Activated naive CD4-positive, alpha-beta T cell treated with Interleukin-2 at 50 U/mL for 16 hours (primary cell): Measurements from ENCODE around the gene COG4.
"Not testable (repeated sequence)": the region's sequence is repeated elsewhere in the genome, so short reads cannot be mapped to it uniquely, and the experiment has no call there.

ENCODE experiments used
- DNase-seq: peaks from one replicate; pipeline ENCODE4 v3.0.0-alpha.2; 2020

Gene COG4

DNA sequence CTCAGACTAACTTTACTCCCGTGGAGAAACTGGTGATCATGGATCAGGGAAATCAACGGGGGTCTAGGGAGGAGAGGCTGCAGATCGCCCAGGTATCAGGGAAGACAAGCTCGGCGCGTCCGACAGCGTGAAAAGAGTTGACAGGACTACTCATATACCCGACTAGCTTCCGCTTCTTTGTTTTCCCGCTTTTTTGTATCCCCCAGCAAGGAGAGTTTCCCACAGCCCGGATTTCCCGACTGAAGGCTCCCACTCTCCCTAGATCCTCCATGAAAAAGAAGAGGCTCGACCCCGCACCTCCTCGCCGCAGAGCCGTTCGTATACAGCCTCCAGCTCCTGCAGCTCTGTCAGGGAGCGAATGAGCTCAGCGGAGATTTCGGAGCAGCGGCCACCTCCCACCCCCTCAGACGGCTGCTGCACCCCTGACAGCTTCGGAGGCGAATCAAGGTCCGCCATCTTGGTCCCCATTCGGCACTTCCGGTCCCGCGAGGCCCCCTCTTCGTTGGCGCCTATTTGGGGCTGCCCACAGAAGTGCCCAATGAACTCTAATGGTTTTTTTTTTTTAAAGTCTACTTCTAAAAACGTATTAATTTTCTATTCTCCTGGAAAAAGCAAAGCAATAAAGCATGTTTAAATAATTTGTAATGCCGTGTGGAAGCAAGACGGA lies at the start of gene COG4:
Gene COG4 (minus strand): TSS at position 479 of the 667 bp plus-strand sequence. CDS start 11 bp downstream, at position 468.
- peak; percentile 93 for DNase-seq

DNA sequence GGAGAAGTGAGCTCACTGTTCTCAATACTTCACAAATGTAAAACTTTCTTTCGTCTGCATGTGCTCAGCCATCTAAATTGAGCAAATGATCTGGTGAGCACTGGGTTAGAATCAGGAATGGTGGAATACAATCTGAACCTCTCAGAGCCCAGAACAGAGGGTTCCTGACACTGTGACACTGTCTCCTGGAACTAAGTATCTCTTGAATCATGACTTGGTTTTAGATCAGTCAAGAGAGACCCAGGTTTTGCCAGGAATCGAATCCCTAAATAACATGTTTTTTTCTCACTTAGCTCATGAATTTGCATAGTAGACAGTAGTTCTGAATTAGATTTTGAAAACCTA lies 49.5 kb upstream of the COG4 start:
- DNase-seq: no peak

DNA sequence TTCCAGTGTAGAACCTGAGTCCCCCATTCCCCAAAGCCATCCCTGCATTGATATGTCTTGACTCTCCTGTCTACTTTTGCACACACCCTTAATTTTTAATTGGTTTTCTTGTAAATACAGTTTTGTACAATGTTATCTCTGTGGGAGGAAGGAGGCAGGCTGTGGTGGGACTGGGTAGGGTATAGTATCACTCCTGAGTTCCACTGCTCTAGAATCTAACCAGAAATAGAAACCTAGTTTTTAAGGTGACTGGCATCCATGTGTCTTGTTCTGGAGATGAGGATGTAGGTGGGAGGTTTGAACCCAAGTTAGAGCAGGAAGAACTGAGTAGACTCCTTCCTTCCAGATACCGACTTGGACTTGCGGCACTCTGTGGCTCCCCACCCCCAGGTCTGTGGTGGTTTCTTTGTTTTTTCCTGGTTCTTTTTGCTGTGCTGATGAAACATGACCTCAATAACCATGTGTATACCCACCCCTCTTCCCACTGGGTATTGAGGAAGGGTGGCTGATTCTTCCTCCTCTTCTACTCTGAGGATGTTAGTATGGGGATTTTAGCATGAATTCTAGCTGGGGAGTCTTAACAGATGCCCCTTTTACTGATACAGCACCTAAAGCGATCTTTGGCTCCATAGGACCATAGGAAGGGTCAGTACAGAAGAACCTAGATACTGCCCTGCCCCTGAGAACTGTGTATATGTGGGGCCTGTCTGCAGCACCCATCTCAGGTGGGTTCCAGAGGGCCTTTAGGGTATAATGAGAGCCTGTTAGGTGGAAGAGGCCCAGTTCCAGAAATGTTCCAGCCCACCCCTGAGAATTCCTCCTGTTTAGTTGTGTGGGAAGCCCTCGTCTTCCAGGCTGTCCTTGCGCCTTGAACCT lies 48.9 kb upstream of the COG4 start:
- DNase-seq: no peak

DNA sequence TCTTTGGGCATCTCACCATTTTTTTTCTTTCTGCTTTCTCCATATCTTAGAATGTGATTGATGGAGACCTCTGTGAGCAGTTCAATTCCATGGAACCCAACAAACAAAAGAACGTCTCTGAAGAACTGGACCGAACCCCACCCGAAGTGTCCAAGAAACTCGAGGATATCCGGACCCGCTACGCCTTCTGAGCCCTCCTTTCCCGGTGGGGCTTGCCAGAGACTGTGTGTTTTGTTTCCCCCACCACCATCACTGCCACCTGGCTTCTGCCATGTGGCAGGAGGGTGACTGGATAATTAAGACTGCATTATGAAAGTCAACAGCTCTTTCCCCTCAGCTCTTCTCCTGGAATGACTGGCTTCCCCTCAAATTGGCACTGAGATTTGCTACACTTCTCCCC lies 48.3 kb upstream of the COG4 start:
- DNase-seq: no peak

DNA sequence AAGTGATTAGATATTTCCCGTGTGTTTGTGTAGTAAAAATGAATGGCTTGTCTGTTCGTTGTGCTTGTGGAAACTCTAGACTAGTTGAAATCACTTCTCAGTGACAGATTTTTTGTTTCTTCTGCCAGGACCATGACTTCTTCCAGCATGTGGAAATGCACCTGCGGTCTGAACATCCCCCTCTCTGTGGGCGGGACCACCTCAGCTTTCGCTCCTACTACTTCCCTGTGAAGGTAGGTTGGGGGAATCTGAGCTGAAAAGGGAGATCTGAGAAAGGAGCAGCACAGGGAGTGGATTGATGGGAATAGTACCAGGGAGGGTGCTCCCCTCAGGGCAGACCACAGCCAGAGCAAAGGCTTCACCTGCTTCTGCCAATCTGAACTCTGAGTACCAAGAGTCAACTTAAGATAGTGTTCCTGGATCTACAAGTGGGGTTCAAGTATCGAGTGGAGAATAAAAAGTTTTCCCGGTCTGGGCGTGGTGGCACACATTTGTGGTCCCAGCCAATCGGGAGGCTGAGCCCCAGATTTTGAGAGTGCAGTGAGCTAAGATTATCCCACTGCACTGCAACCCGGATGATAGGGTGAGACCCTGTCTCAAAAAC lies 47.7 kb upstream of the COG4 start:
- no peak for DNase-seq

DNA sequence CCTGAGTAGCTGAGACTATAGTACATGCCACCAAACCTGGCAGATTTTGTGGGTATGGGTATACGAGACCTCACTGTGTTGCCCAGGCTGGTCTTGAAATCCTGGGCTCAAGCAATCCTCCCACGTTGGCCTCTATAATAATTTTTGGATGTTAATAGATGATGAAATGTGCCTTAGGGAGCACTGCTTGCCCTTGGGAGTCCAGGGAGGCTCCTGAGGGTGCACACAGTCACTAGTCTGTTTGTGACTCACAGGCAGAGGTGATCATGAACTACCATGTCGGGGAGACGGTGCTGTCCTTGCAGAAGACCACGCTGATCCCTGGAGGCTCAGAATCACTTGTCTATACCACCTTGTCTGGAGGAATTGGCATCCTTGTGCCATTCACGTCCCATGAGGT lies 46.4 kb upstream of the COG4 start:
- no peak for DNase-seq

DNA sequence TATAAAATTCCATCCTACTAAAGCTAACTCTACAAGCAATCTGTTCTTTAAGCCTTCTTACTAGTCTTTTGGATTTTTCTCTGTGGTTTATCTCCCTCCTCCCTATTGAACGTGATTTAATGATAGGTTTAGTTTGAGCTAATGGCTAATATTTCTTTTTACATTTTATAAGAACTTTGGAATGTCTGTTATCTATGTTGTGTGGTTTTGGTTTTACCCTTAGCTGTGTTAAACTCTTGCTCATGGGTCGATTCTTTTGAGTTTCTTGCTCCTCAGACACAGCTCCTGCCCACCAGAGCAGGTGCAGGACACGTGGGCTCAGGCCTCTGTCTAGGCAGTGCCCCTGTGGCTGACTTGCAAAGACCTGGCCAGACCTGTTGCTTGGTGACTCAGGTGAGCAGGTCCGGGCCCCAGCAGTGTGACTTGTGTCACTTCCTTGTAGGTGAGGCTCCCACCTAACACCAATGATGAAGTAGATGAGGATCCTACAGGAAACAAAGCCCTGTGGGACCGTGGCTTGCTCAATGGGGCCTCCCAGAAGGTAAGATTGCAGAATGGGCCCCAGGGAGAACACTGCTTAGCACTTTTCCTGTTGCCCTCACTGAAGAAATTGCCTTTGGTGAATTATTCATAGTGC lies 45.4 kb upstream of the COG4 start:
- no peak for DNase-seq

DNA sequence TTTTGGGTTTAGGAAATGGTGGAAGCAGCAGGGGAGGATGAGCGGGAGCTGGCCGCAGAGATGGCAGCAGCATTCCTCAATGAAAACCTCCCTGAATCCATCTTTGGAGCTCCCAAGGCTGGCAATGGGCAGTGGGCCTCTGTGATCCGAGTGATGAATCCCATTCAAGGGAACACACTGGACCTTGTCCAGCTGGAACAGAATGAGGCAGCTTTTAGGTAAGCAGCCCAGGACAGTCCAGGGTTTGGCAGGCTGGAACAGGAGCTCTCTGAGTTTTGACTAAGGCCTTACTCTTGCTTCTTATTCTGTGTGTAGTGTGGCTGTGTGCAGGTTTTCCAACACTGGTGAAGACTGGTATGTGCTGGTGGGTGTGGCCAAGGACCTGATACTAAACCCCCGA lies 41.7 kb upstream of the COG4 start:
- DNase-seq: no peak

DNA sequence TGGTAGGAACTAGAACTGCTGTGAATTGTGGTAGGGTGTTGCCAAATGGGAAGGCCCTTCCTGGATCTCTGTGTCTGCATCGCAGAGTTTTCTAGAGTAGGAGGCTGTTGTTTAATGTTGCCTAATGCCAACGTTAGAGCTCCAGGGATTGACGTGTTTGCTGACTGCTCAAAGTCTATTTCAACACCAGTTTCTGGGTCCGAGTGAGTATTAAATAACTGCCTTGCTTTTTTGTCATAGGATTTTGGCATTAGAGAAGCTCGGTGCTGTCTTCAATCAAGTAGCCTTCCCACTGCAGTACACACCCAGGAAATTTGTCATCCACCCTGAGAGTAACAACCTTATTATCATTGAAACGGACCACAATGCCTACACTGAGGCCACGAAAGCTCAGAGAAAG lies 40.3 kb upstream of the COG4 start:
- no peak for DNase-seq

DNA sequence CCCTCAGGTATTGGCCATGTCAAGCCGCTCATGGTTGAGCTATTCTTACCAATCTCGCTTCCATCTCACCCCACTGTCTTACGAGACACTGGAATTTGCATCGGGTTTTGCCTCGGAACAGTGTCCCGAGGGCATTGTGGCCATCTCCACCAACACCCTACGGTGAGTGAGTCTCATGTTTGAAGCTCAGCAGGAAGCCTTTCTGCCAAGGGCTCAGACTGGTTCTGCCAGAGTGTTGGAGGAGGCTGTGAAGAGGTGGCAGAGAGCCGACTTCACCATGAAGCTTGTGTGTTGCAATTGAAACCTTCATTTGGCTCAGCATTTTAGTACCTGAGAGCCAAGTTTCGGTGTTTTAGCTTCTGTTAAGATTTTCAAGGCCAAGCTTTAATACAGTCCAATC lies 38.3 kb upstream of the COG4 start:
- DNase-seq: no peak

DNA sequence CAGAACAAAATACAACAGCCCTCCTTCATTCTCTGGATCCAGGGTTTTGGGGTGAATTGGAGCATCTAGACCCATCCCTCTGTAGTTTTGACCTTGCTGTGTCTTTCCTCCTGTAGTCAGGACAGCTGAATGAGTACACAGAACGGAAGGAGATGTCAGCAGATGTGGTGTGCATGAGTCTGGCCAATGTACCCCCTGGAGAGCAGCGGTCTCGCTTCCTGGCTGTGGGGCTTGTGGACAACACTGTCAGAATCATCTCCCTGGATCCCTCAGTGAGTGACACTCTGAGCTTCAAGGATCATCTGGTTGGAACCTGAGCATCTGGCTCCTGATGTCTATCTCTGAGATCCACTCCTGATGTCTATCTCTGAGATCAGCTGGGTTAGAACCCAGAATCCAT lies 32.7 kb upstream of the COG4 start:
- DNase-seq: no peak

DNA sequence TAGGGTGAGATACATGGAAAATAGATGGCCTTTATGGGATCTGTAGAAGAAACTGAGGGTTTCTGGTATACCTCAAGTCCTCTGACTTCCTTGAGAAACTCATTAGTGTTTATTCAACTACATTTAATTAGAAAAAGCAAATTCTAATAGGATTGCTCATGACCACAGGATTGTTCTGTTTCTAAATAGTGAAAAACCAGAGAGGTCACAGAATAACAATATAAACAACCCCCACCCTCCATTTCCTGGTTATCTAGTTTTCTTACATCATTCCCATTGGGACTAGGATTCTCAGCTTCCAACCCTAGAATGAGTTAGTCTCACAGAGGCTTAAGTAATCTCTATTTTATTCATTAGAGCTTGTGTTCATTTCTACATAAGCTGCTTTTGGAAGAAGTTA lies 30.3 kb upstream of the COG4 start:
- DNase-seq: no peak

DNA sequence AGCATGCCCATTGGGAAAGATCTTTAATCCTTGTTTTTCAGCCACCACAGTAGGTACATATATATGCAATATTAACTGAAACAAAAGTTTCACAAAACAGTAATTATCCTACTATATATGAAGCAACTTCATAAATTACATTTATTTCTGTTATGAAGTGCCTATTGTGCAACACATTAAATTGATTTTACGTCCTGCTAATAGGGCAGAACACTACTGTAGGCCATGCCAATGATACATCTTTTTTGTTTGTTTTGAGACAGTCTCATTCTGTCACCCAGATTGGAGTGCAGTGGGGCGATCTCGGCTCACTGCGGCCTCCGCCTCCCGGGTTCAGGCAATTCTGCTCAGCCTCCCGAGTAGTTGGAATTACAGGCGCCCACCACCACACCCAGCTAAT lies 29.3 kb upstream of the COG4 start:
- DNase-seq: no peak

DNA sequence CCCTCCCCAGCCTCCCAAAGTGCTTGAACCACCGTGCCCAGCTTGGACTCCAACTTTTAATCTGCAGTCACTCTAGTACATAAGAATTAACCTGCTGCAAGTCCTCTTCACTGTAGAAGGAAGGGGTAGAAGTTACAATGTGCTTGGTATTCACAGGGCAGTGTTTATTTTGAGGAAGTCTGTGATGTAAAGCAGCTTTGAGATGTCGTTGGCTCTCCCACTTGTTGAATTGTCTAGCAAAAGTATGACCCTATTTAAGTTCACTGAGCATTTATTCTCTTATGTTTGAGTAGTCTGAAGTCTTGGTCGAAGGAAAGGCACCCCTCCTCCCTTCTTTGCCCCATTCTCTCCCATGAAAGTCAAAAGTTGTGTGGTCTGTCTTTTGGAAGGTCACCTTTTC lies 28.4 kb upstream of the COG4 start:
- no peak for DNase-seq

DNA sequence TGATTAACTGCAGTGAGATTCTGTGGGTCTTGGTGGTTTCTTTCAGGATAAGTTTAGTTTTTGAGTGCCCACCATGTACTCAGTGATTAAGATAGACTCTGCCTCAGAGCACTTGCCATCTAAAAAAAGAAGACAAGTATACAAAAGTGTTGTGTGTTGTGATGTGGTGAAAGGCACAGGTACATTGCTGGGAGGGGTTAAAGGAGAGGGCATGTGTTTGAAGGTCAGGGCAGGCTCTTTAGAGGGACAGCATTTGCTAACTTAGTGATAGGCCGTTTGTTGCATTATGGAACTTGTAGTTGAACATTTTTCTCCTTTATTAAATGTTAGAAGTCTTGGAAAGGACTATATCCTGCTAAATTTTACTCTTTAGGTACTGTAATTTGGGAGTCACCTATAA lies 26.7 kb upstream of the COG4 start:
- DNase-seq: no peak

DNA sequence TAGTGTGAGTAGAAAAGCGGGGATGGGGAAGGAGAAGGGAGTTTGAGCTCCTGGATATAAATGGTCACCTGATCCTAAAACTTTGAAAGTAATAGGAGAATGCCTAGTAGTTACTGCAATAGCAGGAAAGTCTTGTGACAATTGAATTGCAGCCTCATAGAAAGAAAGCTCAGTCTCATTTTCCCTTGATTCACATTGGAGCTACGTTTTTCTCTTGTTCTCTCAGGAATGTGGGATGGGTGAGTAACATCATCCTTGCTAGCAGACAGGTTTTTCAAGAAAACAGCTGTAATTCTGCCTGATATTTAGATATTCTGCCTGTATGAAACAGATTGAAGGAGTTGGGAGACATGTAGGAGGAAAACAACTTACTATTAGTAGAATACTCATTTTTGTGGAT lies 25.6 kb upstream of the COG4 start:
- no peak for DNase-seq

DNA sequence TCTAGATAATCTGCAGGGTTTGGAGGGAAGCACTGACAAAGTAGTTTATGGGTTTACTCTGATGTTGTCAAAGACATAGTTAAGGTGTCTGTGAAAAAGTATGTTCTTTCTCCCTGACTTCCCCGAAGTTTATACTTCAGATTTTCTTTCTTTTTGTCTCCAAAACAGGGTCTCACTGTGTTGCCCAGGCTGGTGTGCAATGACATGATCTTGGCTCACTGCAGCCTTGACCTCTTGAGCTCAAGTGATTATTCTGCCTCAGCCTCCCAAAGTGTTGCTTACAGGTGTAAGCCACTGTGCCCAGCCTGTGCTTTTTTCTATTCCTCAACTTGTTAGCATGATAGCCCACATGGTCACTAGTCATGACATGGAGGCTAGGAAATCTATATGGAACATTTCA lies 21.2 kb upstream of the COG4 start:
- no peak for DNase-seq

DNA sequence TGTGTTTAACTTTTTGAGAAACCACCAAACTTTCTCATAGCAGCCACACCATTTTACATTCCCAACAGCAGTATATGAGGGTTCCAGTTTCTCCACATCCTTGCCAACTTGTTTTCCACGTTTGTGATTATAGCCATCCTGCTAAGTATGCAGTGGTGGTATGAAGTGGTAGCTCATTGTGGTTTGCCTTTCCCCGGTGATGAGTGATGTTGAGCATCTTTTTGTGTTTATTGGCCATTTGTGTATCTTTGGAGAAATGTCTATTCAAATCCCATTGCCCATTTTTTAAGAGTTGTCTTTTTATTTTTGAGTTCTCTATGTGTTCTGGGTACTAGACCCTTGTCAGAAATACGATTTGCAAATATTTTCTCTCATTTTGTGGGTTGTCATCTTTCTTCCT lies 17.6 kb upstream of the COG4 start:
- no peak for DNase-seq

DNA sequence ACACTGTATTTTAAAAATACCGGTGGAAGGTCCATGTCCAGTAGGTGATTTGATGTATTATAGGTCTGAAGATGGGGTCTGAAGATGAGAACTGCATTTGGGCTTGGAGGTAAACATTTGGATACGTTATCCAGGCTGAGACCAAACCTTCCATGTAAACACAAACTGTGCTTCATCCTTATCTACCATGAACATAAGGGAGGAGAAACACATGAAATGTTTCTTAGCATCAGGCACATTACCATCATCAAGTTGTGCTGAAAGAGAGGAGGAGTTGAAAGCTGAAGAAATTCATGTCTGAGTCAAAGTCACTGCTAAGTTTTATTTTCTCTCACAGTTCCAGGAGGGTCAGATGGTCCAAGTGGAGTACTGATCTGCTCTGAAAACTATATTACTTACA lies 11.6 kb upstream of the COG4 start:
- DNase-seq: no peak

DNA sequence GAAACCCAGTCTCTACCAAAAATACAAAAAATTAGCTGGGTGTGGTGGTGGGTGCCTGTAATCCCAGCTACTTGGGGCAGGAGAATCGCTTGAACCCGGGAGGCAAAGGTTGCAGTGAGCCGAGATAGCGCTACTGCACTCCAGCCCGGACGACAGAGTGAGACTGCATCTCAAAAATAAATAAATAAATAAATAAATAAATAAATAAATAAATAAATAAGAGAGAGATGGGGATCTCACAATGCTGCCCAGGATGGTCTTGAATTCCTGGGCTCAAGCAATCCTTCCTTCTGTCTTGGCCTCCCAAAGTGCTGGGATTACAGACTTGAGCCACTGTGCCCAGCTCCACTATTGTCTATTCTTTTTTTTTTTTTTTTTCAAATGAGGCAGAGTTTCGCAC lies 6.6 kb upstream of the COG4 start:
- not testable (repeated sequence) for DNase-seq

DNA sequence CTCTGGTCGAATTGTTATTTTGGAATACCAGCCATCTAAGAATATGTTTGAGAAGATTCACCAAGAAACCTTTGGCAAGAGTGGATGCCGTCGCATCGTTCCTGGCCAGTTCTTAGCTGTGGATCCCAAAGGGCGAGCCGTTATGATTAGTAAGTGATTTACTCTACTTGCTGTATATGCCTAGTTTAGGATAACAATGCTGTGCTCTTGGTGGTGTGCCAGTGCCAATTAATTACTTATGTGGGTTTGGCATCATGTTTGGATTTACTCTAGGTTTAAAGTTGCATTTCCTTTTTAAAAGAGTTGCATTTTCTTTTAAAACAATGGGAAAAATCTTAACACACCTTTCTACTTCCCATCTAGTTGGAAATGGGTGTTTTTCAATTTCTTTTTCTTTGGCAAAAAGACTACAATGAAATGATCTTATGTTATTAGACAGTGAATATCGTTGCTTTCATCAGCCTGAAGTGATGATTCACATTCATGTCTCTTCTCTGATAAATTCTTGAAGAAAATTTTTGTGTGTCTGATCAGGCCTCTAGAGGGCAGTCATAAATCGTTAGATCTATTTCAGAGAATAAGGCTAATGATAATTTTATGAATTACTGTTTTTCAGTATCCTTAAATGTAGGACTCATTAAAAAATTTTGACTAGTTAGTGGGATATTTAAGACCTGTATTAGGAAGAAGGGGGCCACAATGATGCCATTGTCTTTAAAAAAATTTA lies 5.9 kb upstream of the COG4 start:
- DNase-seq: no peak

DNA sequence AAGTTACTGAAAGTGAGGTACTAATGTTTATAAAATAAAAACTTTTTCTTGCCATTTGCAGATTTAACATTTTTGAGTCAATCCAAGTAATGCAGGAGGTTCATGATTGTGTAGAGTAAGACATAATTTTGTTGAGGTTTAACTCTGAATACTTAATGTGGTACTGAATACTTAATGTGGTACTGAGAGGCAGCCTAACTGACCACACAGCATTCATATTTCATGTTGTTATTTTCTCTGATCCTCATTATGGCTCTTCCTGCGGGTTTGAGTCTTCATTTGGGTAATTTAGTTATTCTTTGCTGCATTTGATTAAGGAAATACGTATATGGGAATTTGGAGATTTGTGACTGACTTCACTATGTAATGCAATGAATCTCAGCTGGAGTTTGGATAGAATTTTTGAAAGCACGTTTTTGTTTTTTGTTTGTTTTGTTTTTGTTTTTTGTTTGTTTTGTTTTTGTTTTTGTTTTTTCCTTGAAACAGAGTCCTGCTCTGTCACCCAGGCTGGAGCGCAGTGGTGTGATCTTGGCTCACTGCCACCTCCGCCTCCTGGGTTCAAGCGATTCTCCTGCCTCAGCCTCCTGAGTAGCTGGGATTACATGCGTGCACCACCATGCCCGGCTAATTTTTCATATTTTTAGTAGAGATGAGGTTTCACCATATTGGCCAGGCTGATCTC lies 4.1 kb upstream of the COG4 start:
- DNase-seq: no peak

DNA sequence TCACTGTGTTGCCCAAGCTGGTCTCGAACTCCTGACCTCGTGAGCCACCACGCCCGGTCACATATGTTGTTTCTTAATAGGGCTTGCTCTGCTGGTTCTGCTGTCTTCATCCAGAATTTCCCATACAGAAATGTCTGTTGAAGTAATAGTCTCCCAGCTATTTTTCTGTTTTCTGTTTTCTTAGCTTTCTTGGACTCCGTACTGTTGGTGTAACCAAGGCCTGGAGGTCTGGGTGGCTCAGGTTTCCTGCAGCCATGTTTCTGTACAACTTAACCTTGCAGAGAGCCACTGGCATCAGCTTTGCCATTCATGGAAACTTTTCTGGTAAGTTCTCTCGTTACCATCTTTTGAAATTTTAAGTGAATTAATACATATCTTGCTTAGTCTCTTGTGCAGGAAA lies 3.0 kb upstream of the COG4 start:
- no peak for DNase-seq
